GM12872 (cell line): ENCODE data around the gene IL1R1.

Experiments
- CTCF ChIP-seq: IDR thresholded peaks from 3 replicates; pipeline ENCODE4 v1.5.1; 2011; ENCODE audit warnings: low read depth, mild to moderate bottlenecking, low read length, moderate library complexity; ENCODE audit not compliant: insufficient read depth

IL1R1 gene

GRCh38 chr2:102138331-102138730 is 4.2 kb upstream of the IL1R1 start:
- no peak for TF ChIP-seq CTCF

GRCh38 chr2:102139851-102140250 is 2.7 kb upstream of the IL1R1 start:
- TF ChIP-seq CTCF: no peak

- TF ChIP-seq CTCF: no peak
Measured at GRCh38 chr2:102140377-102140776, 2.2 kb upstream of the IL1R1 start.

GRCh38 chr2:102141011-102141943 is 1.3 kb upstream of the IL1R1 start:
- TF ChIP-seq CTCF: no peak

- no peak for TF ChIP-seq CTCF
Measured at GRCh38 chr2:102142829-102143449, 393 bp downstream of the IL1R1 start.

GRCh38 chr2:102143450-102143985 is 972 bp downstream of the IL1R1 start:
- no peak for TF ChIP-seq CTCF

- TF ChIP-seq CTCF: no peak
Measured at GRCh38 chr2:102144128-102144527, 1.6 kb downstream of the IL1R1 start.
